ENCODE measurements around the gene ZNFX1.
"Not testable (repeated sequence)": the region's sequence is repeated elsewhere in the genome, so short reads cannot be mapped to it uniquely, and the experiment has no call there.

ZNFX1 gene

GRCh38 chr20:49203746-49204145 is 74.1 kb downstream of the ZNFX1 start:
- DNase-seq = no peak

DNA sequence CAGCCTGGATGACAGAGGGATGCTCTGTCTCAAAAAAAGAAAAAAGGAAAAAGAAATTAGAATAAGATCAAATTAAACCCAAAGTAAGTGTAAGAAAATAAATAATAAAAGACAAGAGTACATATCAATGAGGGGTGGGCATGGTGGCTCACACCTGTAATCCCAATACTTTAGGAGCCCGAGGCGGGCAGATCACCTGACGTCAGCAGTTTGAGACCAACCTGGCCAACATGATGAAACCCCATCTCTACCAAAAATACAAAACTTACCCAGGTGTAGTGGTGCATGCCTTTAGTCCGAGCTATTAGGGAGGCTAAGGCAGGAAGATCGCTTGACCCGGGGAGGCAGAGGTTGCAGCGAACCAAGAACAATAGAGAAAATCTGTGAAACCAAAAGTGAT is 74.8 kb downstream of the ZNFX1 start:
- DNase-seq = no peak

DNA sequence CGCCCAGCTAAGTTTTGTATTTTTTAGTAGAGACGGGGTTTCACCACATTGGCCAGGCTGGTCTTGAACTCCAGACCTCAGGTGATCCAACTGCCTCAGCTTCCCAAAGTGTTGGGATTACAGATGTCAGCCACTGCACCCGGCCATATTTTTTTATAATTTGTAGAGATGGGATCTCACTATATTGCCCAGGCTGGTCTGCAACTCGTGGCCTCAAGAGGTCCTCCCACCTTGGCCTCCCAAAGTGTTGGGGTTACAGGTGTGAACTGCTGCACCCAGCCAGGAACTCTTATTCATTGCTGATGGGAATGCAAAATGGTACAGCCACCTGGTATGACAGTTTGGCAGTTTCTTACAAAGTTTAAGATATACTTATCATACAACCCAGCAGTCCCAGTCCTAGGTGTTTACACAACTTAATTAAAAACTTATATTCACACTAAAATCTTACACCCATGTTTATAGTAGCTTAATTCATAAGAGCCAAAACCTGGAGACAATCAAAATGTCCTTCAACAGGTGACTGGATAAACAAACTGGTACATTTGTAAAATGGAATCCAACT is 78.0 kb downstream of the ZNFX1 start:
- DNase-seq = no peak

GRCh38 chr20:49192944-49193518 is 84.8 kb downstream of the ZNFX1 start:
- not testable (repeated sequence) for DNase-seq
